Amniotic stem cell (primary cell): Measurements from ENCODE around the gene DPYD.

ENCODE experiments used
- DNase-seq: peaks from one replicate; lab custom pipeline; 2025; lab: John Stamatoyannopoulos, UW

DPYD gene

DNA sequence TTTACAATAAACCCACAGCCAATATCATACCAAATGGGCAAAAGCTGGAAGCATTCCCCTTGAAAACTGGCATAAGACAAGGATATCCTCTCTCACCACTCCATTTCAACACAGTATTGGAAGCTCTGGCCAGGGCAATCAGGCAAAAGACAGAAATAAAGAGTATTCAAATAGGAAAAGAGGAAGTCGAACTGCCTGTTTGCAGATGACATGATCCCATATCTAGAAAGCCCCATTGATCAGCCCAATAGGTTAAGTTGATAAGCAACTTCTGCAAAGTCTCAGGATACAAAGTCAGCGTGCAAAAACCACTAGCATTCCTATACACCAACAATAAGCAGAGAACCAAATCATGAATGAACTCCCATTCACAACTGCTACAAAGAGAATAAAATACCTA is 235.5 kb downstream of the DPYD start:
- DNase-seq = no peak

DNA sequence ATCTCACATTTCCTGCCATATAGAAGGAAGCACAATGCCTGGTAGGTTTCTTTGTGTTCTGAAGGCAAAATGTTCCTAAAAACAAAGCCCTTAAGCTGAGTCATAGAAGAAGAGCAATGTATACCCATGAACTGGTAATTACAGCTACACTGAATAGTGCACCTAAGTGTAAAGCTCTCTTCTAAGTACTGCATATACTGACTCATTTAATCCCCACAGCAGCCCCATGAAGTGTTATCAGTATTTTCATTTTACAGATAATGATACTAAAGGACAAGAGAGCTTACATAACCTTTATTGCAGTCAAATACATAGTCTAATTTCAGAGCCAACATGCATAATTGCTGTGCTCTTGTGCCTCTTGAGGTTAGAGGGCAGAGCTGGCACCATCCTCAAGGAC is 239.9 kb downstream of the DPYD start:
- no peak for DNase-seq

DNA sequence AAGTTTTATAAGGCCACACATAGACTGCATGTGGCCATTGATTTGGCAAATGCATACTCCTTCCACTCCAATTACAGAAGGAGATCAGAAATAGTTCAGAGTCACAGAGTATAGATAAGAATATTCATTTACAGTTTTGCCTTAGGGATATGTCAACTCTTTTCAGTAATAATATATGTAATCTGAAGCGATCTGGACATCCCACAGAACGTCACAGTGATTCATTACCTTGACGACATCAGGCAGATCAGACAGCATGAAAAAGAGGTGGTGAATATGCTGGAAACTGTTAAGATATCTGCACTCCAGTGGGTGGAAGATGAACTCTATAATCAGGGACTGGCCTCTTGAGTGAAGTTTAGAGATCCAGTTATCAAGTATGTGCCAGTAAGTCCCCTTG is 240.4 kb downstream of the DPYD start:
- DNase-seq = no peak

DNA sequence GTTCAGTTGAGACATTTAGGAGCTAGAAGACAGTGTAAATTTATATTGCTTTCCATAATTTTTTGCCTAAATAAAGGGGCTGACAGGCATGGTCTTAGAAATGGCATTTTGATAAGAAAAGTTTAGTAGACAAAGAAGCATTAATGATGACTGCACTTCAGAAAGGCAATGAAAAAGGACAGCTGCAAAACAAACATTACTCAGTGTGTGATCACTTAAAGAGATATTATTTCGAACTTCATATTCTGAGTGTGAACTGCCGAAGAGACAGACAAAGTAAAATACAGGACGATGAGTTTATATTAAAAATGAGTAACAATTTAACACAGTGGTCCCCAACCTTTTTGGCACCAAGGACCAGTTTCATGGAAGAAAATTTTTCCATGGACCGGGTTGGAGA is 243.1 kb downstream of the DPYD start:
- DNase-seq = no peak

DNA sequence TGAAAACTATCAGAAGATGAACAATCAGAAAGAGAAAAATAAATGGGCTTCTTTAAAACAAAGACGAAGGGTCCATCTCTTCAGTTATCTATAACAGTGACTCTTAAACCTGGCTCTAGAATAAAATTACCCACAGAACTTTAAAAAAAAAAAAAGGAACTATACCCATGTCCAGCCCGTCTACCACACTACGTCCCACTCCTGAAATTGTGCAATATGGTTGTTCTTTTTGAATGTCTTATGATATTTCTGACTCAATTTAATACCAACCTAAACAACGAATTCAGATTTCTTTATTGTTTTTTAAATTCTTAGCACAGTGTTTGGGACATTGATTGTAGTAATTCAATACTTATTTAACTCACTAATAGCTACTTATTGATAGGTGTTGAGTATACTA is 246.3 kb downstream of the DPYD start:
- DNase-seq = no peak

DNA sequence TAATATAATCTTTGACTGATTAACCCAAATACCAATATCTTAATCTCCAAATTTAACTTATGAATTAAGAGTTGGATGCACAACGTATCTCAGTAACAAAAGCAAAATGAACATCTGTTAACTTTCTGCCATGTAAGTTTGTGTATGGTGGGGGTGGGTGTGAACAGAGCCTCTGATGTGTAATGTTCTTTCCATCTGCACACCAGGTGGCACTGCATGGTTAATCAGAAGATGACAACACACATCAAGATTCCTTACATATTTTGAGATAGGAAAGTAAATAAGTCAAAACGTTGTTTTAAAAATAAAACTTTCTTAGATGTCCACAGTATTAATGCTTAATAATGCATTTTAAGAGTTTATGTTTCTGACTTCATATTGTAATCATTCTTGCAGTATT is 251.9 kb downstream of the DPYD start:
- no peak for DNase-seq

DNA sequence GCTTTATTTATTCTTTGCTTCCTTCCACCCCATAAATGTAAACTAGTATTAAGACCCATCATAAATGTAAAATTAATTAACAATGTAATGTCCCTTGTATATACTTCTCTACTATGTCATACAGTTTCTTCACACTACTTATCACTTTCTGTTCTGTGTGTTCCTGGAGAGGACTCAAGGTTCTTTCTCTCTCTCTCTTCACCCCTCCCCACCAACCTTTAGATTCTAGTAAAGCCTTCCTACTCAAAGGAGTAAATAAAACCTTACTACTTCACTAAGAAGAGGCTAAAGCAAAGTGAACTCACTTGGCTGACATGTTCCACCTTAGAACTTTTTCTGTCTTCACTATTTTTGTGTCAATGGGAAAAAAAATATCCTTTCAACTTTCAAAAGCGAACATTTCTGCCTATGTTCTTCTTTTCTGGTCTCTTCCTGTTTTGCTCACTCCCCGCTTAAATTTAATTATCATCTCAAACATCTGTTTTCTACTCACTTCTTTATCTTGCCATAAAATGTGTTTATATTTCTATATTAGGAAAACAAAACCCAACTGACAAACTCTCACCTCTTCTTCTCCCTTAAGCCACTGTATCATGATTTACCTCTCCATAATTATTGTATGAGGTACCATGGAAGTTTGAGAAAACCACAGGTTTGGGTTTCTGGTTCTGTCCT is 260.3 kb downstream of the DPYD start:
- DNase-seq = no peak

DNA sequence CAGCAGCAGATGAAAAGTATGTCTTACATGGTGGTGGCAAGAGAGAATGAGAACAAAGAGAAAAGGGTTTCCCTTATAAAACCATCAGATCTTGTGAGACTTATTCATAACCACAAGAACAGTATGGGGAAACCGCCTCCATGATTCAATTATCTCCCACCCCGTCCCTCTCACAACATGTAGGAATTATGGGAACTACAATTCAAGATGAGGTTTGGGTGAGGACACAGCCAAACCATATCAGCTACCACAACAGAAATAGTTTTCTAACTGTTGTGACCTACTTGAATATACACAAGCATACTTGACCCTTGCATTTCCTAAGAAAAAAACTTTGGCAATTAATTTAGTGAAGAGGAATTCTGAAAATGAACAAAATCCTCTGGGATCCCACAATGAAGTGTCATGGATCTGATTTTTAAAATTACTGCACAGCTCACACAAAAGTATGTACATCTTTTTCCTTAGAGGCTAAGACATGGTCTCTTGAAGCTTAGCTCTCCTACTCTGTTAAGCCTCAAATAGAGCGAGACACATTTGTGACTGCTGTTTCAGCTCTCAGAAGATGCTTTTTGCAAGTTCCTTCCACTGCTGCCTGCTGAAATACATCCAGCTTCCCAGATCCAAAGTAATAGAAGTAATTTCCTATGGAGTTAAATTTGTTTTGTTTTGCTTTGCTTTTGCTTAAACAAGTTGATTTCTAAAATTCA is 265.8 kb downstream of the DPYD start:
- DNase-seq = no peak

DNA sequence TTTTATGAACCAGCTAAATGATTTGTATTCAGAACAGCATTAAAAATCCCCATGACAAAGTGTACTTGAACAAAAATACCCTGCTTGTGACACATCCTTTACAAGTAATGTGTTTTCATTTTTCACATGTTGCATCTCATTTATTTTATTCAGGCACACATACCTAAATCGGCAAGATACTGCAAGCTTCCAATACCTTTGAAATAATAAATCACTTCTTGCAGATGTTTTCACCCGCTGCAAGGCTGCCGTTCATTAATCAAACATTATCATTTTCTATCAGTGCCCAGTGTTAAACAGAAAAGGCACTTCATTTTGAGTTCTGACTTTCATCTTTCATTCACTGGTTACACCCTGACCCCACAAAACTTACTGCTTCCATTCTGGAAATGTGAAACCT is 269.6 kb downstream of the DPYD start:
- no peak for DNase-seq

DNA sequence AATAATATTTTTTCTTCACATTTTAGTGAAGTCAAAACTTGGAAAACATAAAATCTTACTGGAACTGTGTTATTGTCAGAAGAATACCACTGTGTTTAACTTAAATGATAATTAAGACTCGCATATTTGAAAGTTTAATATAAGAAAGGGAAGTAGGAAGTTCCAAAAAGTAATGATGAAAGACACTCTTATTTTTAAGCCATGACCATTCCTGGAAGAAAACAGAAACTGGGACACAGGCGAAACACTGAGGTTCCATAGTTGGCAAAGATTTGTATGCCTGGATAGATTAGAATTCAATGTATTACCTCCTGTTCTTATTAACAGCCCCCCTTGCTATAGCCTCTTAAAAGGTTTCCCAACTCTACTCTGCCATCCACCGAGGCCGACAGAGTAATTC is 271.2 kb downstream of the DPYD start:
- DNase-seq = no peak

DNA sequence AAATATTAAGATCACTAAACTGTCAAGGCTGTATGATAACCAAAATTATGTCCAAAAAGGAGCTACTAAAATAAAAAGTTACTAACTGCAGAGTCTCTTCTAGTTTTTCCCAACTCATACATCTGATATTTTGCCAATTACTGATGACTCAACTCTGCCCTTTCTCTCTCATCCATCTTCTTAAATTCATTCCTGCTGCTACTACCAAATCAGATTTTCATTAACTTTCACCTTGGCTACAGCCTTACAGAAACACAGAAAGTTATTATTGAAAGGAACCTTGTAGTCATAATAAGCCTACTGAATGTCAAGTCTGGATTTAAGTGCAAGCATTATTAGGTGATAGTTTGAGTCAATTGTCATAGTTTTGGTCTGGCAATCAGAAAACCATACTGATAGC is 273.1 kb downstream of the DPYD start:
- DNase-seq = peak; percentile 15

DNA sequence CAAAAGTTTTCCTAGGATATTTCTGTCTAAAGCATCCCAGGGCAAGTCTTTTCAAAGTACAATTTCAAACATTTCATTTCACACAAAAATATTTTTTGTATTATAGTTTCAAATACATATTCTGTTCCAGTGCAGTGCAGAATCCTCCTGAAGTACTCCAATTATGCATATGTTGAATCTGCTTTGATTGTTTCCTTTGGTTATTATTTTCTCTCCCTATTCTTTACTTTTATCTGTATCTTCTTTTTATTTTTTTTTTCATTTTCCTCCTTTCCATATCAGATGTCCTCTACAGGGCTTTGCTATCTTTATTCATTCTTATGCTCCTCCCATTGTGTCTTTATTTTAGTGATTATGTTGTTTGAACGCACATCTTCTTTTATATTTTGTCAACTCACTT is 274.8 kb downstream of the DPYD start:
- DNase-seq = no peak

DNA sequence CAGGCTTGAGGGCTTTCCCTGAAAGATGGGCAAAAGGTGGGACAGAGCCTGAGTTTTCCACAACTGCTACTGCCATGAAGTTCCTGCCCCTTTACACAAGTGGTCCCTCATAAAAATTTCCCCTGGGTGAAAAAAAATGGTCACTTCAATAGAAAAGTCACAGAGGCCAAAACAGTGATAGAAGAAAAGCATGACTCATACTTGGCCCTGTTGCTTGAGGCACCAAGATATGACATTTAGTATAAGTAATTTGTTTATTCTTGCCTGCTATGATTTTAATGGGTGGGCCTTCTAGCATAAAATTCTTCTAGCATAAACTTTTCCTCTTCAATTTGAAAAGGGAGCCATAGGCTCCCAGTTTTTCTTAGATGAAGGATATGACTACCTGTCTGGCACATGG is 280.2 kb downstream of the DPYD start:
- no peak for DNase-seq

DNA sequence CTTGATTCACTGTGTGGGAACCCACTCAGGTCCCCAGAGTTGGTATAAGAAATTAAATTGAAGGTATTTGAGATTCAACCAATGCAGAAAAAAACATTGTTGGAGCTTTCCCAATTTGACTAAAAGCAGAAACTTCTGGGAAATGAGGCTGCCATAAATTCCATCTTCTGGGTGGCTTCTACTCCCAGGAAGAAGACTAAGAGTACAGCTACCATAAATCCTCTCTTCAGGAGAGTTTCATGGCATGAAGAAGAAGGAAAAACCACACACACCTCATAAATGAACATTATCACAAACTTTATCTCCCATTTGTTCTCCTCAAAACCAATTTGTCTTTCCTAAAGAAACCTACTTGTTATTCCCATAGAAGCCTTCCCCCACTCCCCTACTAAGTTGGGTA is 283.9 kb downstream of the DPYD start:
- no peak for DNase-seq

DNA sequence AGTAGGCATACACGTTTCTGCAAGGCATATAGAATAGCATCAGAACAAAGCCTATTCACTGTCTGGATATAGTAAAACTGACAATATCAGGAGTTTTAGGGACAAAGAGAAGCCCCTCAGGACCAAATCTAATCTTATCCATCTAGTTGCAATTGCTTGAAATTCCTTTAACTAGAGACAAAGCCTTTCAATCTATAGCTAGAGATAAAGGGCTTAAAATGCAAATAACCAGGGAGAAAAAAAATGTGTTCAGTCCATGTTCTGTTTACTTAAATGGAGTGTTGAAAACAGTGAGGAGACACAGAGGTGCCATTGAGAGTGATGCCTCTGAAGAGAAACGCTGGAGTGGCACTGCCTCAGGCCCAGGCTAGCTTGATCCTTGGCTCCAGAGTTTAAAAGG is 286.1 kb downstream of the DPYD start:
- DNase-seq = no peak

DNA sequence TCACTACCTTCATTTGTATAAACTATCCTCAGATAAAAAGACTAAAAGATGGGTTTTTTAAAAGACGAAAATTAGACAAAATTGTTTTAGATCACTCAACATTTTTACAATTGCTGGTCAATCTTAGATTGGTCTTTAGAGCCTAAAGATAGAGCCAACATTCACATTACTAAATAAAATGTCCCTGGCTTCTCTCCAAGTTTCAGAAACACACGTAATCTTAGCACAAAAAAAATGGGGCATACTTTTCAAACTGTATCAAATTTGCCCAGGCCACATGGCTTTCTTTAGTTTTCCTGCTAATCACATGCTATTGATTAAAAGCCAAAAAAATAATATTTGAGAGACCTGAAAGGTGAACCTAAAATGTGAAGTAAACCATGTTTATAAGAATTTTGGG is 288.1 kb downstream of the DPYD start:
- DNase-seq = no peak

DNA sequence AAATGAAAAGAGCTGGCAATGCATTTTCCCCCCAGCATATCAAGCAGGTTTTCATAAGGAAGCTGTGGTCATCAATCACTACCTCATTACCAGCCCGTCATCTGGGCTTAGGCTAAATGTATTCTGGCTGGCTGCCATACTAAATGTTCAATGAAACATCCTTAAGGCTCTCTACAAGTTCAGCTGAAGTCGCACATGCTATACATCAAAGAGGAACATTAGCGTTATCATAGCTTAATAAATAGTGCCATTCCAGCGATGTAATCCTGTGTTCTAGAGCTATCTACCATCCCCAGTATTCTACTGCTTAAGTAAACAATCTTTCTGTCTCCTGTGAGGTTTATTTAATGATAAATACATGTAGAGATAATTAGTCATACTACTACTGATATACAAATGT is 288.8 kb downstream of the DPYD start:
- no peak for DNase-seq

DNA sequence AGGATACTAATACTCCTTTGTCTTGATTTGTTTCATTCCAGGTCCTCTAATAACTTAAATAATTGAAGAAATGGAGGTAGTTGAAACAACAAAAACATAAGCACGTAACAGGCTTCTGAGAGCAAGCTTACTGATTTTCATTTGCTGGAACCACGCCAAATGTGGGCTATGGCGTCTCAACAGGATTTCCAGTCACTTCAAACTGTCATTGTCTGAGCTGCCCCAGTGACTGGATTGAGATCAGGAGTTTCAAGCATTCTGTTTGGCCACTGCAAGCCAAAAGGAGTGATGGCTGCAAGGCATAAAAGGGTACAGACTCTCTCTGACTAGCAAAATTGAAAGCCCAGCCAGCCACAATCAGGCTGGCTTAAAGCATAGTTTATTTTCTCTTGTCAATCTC is 289.9 kb downstream of the DPYD start:
- no peak for DNase-seq

DNA sequence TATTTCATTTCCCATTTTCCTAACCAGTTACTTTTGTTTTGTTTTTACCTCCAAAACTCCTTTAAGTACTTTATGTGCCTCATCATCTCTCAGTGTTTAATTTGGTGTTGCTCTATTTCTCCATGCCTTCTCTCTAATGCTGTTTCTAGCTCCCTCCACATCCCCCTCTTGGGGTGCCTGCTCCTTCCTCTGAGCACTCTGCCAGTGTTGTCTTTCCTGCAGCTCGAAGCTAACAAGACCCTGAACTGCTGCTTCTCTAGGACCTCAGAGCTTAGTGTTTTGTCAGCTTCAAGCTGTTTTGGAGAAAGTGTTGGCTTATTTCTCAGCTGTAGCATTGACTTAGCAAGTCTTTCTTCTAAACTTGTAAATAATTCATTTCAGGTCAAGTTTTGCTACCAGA is 290.6 kb downstream of the DPYD start:
- DNase-seq = no peak

DNA sequence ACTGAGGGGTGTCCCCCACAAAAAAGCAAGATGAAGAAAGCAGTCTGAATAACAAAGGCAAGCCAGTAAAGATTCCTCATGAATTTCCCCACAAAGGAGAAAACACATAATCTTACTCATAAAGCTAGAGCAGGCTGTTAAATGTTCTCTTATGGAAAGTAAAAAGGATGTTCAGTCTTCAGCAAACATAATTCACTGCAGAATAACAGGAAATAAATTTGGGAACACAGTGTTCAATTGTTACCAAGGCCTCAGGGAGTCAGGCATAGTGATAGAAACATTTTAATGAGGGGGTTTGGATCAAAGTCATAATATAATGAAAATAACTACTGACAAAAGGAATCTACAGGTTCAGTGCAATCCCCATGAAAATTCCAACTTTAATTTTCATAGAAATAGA is 297.6 kb downstream of the DPYD start:
- DNase-seq = no peak

DNA sequence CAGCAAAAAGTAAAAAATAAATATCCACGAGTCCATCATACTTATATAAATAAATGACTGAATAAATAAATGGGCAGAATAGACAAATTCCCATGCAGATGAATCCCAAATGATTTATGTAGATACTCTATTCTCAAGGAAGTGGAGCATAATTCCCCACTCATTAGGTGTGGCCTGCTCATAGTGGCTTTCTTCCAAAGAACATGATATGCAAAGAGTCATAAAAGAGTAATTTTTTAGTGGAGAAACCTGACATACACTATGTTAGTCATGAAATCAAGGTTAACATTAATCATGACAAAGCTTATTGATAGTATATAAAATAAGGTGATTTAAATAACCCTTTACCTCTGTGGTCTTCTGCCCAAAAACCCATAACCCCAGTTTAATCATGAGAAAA is 298.9 kb downstream of the DPYD start:
- no peak for DNase-seq

DNA sequence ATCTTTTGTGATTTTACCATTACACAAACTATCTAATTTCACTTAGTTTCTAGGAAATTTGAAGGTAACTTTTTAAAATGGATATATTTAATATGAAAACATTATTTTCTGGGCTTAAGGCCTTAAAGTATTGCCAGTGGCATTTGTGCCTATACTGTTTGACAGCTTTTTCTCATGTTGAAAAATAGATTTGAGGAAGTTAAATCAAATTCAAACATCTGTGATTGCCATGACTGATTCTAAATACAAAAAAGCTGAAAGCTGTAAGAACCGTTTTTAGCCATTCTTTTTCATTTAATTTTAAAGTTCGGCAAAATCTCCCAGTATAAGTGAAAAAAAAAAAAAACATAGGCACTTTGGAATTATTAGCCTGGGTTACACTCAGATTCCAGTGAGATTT is 301.1 kb downstream of the DPYD start:
- DNase-seq = no peak

DNA sequence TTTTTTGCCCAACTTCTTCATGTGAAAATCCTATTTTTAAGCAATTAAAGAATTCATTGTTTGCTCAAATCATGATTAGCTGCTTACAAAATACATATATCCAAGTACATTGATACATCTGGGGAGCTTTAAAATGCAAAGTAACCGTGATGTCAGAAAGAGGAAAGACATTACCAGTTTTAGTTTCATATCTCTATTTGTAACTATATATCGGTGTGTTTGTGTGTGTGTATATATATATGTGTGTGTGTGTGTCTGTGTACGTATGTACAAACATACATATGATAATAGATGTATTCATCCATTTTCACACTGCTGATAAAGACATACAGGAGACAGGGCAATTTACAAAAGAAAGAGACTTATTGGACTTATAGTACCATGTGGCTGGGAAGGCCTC is 310.1 kb downstream of the DPYD start:
- no peak for DNase-seq

DNA sequence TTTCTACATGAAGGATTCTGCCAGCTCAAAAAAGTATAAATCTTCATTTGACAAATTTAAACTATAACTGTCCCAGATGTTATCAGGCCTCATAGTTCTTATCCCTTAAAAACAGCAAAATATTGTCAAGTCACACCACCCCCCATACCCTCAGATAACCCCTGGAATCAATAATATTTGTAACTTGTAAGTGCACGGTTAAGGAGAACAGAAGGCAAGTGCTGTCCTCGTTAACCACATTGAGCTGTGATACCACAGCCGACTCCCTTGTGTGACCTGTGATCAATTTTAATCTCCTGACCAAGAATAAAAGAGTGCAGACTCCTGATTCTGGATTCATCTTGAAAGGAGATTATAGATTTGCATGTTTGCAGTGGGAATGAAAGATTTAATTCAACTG is 310.7 kb downstream of the DPYD start:
- no peak for DNase-seq
